Sigmoid colon (tissue), 4 donors: ENCODE data around the gene TCF7L1.

Source experiments
- EP300 ChIP-seq, 4 donors: sonication (generic); formaldehyde crosslinking; IDR thresholded peaks; one replicate each; pipeline ENCODE4 v1.6.1; 2017; ENCODE audit warnings: antibody characterized with exemption in 4 of 4
- POLR2A ChIP-seq, 2 donors: fragments of 450-650 bp; IDR thresholded peaks; one replicate each; pipeline ENCODE4 v1.6.1; 2016; ENCODE audit warnings: antibody characterized with exemption in 2 of 2, mild to moderate bottlenecking in 2 of 2, moderate library complexity in 2 of 2

GRCh38 chr2:85181134-85181631 lies 48.0 kb downstream of the TCF7L1 start:
- TF ChIP-seq POLR2A (IDR thresholded peaks at IDR 0.05) (no peak), EP300 (IDR thresholded peaks at IDR 0.05) (no peak)
